HG02759 (cell line): ENCODE results near the gene CRYBA4.

Source experiments
- ATAC-seq: cut with Tn5 transposase; IDR thresholded peaks from one replicate; pipeline ENCODE4 v1.9.1; 2021; ENCODE audit warnings: mild to moderate bottlenecking, moderate library complexity; ENCODE audit not compliant: unreplicated experiment

The CRYBA4 gene

DNA sequence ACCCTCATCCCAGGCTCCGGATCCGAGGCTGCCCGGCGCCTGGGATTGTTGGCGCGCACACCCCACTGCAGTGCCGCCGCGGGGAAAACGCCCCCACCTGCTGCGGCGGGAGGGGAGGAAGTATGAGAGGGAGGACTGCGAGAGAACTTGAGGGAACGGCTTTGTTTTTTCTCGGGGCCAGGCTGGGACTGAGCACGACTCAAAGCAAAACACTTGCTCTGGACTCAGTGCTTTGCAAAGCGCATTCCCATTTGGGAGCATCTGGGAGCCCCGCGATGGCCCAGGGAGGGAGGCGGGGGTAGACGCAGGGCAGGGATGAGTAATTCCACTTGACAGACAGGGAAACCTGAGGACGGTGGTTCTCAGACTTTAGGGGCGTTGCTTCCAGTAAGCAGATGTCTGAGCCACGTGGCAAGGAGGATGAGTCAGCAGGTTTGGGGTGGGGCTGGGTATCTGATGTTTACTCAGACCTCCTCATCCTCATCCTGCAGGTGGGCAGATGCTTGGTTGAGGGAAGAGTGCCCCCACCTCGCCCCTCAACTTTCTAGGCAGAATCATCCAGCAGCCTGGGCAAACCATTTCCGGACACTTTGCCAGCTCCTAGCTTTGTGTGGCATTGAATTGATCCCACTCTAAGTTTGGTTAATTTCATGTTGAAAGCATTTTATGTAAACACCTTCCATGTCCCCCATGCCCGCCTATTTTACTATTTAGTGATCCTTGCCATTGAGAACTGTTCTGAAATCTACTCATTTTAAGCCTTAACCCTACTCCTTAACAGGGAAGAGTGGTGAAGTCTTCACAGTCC lies 37.1 kb downstream of the CRYBA4 start:
- ATAC-seq = peak; percentile 74

DNA sequence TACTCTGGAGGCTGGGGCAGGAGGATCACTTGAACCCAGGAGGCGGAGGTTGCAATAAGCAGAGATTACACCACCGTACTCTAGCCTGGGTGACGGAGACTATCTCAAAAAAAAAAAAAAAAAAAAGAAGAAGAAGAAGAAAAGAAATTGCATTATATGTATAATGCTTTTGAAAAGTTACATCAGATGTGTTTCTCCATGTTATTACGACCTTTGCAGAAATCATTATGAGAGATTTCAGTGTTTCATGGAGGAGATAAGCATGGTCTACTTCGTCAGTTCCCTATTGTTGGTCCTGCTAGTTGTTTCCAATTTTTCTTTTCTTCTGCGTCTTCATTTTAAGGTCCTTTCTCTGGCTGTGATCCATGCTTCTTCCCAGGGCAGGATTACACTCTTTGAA lies 38.6 kb downstream of the CRYBA4 start:
- no peak for ATAC-seq

DNA sequence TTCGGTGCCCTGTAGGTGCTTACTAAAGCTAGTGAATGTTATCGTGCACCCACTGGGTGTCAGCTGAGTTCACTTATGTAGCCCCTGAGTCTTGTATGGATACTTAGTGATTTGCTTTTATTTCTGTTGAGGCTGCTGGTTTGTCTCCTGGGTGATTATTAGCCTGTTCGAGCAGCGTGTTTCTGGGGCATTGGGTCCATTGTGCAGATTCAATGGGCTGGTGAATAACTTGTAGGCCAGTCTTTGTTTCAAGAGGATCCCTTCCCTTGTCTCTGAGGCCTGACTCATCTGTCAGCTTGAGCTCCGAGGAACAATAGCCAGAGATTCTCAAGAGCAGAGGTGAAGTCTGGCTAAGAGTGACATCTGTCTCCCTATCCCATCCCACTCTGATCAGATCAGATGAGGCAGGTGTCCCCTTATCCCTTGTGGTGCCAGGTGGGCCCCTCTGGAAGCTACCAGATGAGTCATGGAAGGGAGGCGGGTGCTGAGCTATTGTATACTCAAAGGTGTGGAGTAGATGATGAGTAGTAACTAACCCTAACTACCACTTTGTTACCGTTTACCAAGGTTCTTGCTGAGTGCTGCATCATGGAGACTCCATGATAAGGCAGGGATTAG lies 39.3 kb downstream of the CRYBA4 start:
- no peak for ATAC-seq

DNA sequence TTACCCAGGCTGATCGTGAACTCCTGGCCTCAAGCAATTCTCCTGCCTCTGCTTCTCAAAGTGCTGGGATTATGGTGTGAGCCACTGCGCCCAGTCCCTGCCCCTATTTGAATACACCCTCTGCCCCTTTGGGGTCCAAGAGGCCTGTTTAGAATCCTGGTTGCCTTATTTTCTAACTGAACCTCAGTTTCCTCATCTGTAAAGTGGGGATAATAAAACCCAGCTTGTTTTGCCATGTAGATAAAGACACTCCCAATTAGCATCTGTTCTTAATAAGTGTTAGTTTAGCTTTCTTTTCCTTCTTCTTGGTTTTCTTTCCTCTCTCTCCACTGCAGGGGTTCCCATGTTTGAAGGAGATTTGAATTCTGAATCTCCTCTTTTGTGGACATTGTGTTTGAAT lies 40.4 kb downstream of the CRYBA4 start:
- no peak for ATAC-seq

DNA sequence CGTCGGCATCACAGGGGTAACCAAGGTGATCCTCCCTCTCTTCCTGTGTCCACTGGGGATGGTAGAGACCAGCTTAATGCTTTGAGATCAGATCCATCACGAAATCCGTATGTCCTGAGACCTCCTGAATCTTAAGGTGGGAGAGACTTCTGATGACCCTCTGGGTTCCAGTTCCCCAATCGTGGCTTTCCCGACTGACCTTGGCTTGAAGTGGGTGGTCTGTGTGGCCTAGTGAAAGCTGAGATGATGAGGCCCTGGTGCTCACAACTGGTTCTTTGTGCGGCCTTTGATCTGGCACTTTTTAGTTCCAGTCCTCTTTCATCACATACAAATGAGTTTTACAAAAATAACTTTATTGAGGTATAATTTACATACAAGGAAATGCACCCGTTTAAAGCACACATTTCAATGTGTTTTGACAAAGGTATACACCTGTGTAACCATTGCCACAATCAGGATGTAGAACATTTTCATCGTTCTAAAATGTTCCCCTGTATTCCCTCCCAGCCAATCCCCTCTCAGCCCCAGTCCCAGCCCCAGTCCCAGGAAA lies 41.7 kb downstream of the CRYBA4 start:
- no peak for ATAC-seq

DNA sequence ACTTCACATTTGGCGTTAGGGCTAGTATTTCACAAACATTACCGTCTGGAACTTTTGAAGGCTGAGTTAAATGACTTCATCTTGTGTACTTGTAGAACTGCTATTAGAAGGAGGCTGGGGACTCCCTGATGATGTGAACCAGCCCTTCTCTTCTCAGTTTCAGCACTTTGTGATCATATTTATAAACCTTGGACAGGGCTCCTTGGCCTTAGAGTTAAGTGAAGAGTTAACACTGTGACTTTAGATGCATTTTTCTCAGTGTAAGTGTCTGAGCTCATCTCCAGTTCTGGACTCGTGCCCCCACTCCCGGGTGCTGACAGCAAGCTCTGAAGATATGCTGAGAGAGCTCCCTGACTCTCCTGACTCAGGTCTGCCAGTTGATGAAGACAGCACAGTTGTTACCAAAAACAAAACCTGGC lies 44.1 kb downstream of the CRYBA4 start:
- peak; percentile 26 for ATAC-seq

DNA sequence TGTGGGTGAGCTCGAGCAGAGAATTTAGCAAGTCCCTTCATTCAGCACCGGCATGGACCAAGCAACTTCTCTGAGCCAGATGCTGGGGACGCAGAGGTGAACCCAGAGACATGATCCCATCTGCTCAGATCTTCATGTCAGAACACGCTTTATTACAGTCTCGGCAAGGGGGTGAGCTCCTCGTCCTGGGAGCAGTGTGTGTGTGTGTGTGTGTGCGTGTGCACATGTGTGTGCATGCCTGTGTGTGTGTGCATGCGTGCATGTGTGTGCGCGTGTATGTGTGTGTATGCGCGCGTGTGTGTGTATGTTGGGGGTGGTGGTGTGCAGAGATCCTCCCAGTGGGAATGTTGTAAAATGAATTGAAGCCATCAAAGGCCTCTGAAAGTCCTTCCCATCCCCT lies 45.4 kb downstream of the CRYBA4 start:
- no peak for ATAC-seq

DNA sequence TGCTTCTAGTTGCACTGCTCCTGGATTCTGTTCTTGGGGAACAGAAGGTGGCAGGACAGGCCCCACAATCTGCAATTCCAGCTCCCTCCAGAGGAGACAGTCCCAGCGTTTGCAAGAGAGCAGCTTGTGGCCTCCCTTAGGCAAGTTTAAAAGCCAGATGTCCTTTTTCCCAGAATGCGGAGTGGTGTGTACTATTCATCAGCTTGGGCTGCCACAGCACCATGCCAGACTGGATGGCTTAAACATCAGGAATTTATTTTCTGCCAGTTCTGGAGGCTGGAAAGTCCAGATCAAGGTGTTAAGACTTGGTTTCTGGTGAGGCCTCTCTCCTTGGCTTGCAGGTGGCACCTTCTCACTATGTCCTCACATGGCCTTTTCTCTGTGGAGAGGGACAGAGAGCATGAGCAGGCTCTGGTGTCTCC lies 47.3 kb downstream of the CRYBA4 start:
- ATAC-seq = no peak

DNA sequence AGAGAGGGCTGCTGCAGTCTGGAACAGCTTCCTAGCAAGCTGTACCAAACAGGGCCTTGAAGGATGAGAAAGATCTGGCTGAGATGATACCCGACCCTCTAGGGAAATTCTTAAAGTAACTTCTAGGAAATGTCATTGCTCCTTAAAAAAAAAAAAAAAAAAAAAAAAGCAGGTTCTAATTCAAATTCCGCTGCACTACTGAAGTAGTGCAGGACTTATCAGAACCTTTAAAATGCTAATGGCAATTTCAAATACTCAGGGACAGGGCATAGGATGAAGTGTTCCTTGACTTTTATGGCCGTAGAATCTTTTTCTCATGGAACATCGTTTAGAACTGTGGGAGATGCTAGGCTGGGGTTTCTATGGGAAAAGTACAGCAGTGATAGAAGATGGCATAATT lies 48.7 kb downstream of the CRYBA4 start:
- ATAC-seq = no peak

DNA sequence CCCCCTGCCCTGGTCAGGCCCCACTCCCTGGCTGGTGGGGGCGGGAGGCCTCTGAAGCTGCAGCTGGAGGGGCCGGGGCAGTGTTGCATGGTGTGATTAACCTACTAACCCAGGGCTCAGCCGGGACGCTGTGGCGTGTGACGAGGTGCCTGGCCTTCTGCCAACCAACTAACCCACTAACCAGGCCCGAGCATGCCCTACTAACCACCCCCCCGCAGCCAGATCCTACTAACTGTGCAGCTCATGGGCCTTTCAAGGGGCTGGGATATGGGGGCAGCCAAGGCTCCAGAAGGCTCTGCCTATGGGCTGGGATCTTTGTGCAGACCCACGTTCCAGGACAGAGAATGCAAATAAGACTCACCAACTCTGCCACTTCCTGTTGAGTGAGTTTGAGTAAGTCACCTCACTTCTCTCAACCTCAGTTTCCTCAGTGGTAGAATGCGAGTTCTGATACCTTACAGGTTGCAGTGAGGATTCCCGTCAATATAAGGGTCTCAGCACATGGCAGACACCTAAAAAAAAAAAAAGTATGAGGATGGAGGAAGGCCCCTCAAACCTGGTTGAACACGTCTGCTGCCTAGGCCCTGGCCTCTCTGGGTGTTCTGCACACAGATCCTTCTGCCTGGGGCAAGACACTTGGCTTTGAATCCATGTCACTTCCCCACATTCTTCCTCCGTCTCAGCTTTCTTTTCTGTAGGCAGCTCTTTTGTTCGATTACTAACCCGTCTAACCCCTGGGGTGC lies 49.7 kb downstream of the CRYBA4 start:
- peak; percentile 26 for ATAC-seq

DNA sequence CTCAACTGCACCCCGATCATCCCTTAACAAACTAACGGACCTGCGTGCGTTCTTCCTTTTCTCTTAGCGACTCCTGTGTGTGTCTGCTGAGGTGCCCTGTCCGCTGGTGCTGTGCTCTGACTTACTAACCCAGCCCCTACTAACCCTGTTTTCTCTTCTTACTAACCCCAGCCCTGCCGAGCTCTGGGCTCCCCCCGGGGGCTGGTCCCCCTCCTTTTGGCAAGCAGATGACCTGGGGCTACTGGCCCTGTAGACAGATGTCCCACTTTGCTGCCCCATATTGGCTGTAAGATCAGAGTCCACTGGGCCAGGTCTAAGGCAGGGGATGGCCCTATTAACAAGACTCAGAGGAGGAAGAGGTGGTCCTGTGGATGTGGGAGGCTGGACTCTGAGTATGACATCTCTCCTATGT lies 50.3 kb downstream of the CRYBA4 start:
- ATAC-seq = peak; percentile 6

DNA sequence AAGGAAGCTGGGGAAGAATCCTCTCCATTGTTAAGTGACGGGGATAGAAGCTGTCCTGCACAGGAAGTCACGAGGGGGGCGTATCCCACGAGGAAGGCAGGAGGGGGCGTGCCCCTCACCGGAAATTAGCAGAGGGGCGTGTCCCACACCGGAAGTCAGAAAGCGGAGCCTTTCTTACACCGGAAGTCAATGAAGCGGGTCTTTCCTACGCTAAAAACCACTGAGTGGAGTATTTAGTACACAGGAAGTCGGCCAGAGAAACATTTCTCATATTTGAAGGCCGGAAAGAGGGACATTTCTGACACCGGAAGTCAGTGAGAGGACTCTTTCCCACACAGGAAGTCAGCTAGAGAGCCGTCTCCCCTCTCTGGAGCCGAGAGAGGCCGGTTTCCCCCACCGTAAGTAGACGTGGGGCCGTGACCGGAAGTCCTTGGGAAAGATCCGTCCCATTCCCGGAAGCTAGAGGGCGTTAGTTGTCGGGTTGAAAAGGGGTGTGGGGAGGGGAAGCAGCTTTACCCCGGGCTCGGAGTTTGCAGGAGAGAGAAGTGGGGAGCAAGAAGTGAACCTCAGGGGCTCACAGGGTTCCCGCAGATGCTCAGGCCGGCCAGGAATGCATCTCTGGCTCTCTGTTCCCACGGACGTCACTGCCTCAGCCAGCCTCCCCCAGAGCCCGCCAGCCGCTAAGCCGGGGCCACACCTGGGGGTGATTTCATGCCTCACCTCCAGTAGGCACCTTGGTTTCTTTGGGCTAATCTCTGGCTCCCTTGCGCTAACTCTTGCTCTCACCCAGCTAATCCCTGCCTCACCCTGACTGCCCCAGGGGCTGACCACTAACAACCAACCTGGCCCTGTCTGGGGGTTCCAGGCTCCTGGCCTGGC lies 51.1 kb downstream of the CRYBA4 start:
- peak; percentile 73 for ATAC-seq

DNA sequence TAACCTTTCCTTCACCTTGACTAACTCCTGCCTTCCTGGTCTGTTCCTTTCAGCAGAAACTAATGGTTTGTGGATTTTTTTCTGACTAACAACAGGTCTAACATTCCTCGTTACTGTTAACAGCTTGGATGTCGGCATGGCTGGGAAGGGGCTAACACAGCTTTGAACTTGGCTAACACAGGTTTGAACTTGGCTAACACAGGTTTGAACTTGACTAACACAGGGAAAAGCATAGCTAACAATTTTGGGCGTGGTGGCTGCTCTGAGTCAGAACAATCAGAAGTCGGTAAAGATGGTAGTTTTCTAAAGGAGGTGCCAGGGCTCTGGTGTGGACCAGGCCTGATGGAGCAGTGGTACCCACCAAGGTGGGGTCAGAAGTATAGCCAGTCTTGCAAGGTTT lies 51.7 kb downstream of the CRYBA4 start:
- no peak for ATAC-seq

DNA sequence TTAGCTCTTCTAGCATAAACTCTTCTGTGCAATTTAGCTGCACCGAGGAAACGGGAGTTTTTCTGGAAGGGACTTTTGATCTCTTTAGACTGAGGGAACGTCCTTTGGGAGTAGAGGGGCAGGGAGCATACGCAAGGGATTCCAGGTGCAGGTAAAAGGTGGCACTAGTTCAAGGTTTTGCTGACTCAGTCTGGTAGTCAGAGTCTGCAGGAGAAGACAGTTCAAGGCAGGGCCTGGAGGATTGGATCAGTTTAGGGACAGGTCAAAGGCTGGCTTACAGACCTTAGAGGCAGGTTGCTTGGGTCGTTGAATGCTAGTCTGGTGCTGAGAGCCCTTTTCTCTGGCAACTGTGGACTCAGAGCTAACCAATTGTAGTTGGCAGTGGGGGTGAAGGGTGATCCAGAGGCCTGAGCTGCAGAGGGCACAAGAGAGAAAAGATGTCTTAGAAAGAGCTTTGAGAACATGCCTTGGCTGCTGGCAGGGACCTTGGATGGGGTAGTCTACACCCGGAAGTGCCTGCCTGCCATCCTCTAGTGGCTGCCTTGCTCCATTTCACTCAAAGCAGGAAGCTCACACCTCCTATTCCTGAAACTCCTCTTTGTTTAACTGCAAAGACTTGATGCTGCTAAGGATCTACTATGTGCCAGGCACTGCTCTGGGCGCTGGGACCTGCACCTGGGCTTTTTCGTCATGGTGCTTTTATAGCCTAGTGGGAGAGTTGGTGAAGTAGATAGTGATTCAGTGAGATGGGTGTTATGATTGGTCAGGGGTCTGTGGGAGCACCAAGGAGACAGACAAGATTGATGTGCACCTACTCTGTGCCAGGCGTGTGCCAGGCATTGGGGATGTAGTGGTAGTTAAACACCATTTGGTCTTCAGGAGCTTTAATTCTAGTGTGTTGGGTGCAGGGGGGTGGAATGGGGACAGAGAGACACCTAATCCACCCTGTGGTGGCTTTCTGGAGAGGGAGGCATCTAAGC lies 52.7 kb downstream of the CRYBA4 start:
- ATAC-seq = no peak

DNA sequence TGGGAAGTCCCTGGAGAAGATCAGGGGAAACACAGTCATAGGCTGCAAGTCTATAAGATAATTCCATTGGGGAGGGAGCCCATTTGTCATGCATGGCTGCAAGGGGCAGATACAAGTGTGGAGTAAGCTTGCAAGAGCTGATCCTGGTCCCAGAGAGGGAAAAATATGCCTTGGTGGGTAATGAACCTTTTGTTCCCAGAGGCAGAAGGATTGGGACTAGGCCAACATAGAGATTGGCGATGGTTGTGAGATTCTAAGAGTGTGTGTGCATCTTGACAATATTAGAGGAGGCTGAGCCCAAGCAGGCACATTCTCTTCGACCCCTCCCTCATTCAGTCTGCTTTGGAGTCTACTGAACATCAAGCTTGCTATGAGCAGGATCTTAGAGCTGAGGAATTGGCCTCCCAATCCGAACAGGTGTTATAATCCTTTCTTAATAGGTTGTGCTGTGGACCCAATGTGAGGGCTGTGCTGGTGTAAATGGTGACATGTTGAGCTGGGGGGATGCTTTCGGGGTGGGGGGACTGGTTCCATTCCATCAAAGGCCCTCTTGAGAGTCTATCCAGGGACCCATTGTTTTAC lies 54.0 kb downstream of the CRYBA4 start:
- ATAC-seq = no peak

DNA sequence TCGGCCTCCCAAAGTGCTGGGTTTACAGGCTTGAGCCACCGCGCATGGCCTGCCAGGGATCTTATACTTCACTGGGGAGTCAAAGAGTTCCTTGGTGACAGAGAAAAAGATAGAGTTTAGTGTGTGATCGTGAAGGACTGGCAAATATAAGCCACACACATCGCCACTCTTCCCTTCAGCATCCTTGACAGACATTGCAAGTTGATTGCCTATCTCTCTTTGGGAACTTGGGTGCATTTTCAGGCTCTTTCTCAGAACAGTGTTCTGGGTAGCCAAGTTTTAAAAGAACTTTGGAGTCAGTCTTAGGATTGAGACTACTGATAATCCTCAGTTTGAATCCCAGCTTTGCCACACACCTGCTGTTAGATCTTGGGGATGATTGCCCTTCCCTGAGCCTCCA lies 55.5 kb downstream of the CRYBA4 start:
- no peak for ATAC-seq

DNA sequence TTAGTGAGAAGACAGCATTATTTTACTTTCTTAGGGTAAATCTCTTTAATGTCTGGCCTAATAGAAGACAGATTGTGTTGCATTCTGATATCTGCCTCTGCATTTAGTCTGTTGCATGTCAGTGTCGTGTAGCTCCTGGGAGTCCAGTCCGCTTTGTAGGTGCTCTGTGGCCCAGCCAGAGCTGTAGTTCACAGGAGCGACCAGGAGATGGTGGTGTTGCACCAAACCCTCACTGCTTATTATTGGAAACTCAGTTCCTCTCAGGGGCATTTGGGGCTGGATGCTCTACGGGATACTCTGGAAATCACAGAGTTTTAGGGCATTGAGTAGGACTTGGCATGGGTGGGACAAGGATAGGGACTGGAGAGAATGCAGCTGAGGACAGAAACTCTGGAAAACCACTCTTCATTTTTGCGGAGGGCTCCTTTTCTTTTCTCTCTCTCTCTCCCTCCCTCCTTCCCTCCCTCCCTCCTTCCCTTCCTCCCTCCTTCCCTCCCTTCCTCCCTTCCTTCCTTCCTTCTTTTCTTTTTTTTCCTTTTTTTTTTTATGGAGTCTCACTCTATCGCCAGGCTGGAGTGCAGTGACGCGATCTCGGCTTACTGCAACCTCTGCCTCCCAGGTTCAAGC lies 57.4 kb downstream of the CRYBA4 start:
- no peak for ATAC-seq
